ENCODE data around the gene PNLIPRP1.

GRCh38 chr10:116632596-116633215 lies 41.9 kb downstream of the PNLIPRP1 start:
- no peak for TF ChIP-seq CTCF (IDR thresholded peaks at IDR 0.05; ENCODE audit: borderline replicate concordance, extremely low read depth, low read length, poor library complexity, severe bottlenecking)
- no peak for TF ChIP-seq EZH2 (IDR thresholded peaks at IDR 0.05; ENCODE audit: borderline replicate concordance, low read depth, low read length, severe bottlenecking)
